HPDE6-E6E7 (cell line): Measurements from ENCODE around the gene TMEM150A.
A peak's percentile ranks its signal among the peaks of the same experiment; 100 is the strongest.
"Not testable (repeated sequence)": the region's sequence is repeated elsewhere in the genome, so short reads cannot be mapped to it uniquely, and the experiment has no call there.

Source experiments
- DNase-seq: peaks from one replicate; pipeline ENCODE4 v3.0.0; 2011; ENCODE audit warnings: missing footprints; ENCODE audit errors: extremely low spot score

TMEM150A gene

DNA sequence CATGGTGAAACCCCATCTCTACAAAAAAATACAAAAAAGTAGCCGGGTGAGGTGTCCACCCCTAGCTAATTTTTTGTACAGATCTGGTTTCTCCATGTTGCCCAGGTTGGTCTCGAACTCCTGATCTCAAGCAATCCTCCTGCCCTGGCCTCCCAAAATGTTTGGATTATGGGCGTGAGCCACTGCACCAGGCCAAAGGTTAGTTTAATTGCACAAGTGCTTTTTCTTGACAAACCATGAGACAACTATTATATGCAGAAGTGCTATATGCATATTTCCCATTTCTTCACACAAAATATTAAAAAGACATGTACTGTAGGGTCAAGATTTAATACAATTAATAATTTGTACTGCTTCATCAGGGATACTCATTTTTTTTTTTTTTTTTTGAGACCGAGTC is 36.2 kb downstream of the TMEM150A start:
- no peak for DNase-seq

DNA sequence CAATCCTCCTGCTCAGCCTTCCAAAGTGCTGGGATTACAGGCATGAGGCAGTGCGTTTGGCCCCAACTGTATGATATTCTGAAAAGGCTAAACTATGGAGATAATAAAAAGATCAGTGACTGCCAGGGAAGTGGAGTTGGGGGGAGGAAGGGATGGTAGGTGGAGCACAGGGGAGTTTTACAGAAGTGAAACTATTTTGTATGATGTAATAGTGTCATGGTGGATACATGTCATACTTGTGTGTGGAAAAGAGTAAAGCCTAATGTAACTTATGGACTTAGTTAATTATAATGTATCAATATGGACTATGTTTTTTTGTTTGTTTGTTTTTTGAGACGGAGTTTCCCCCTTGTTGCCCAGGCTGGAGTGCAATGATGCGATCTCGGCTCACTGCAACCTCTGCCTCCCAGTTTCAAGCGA is 38.3 kb downstream of the TMEM150A start:
- DNase-seq: no peak

DNA sequence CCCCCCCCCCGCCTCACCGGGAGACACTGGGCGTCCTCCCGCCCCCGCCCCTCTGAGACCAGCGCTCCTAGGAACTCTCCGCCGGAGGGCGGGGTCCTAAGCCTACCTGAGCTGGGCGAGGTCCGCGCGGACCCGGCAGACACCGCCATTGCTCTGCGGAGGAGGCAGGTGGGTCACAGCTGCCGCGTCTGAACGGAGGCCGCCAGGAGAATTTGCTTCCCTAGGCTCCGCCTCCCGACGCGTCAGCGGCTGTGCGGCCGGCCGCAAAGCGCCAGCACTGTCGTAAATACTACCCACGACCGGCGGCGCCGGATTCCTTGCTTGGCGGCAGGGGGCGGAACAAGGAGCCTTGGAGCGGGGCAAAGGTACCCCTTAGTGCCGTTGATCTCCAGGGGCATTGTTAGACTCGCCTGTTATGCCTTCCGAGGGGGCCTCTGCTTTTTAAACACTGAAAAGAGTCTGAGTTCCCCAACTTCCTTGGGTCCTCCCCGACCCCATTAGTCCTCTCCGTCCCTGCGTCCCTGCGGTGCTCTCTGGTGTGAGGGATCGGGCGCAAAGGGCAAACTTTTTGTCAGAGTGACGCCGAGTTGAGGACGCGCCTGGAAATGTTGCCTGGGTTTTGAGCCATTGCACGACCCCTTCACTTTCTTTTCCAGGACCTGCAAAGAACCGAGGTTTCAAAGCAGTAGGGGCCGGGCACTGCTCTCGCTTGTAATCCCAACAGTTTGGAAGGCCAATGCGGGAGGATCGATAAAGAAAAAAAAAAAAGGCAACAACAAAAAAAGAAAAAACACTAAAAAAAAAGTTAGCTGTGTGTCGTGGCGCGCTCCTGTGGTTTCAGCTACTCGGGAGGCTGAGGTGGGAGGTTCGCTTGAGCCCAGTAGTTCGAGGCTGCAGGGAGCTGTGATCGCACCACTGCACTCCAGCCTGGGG is 41.0 kb downstream of the TMEM150A start, which contains the start of gene GGCX:
GGCX (minus strand) TSS at position 214 of the 933 bp plus-strand sequence; CDS start at position 149, 65 bp downstream.
- DNase-seq: peak; percentile 89

GRCh38 chr2:85560812-85561279 is 41.7 kb downstream of the TMEM150A start:
- DNase-seq: no peak

DNA sequence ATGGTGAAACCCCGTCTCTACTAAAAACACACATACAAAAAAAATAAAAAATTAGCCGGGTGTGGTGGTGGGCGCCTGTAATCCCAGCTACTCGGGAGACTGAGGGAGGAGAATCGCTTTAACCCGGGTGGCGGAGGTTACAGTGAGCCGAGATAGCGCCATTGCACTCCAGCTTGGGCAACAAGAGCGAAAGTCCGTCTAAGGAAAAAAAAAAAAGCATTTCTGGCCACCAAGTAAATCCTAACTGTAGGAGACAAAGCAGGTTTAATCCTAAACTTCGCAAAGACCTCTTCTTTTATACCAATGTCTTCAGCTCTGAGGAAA is 42.1 kb downstream of the TMEM150A start:
- DNase-seq: not testable (repeated sequence)

- no peak for DNase-seq
Measured at GRCh38 chr2:85558160-85558559, 44.3 kb downstream of the TMEM150A start.

DNA sequence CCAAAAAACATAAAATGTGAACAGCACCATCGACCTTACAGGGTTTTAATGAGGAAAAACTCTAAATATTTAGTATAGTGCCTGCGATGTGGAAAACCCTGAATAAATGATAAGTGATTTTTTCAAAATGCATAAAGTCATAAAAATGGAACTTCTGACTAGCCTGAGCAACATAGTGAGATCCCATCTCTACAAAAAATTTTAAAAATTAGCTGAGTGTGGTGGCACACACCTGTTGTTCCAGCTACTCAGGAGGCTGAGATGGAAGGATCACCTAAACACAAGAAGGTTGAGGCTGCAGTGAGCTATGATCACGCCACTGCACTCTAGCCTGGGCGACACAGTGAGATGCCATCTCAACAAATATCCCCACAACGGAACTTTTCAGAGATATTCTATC is 45.4 kb downstream of the TMEM150A start:
- no peak for DNase-seq

DNA sequence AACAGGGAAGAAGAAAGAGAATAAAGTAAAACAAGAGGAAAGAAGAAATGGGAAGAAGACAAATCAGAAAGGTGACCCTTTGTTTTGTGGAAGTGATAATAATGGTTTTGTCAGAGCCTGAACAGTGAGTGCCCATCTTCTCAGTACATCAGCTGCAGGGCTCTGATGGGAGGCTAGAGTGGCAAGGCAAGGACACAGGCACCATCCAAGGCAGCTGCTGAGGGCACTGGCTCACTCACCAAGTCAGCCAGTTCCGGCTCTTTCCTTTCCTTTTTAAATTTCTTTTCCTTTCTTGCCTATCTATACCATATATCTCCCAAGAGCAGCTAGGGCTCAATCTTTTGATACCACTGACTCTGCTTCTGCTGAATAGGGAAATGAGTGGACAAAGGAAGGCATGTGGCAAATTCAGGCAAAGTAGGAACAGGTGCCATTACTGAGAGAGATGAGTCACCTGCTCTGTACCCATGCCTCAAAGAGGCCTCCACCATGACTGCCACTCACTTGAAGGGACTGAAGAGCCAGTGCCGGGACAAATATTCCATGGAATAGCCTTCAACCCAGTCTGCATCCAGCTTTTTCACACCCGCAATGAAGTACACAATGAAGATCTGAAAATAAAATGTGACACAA is 47.4 kb downstream of the TMEM150A start:
- DNase-seq: no peak

DNA sequence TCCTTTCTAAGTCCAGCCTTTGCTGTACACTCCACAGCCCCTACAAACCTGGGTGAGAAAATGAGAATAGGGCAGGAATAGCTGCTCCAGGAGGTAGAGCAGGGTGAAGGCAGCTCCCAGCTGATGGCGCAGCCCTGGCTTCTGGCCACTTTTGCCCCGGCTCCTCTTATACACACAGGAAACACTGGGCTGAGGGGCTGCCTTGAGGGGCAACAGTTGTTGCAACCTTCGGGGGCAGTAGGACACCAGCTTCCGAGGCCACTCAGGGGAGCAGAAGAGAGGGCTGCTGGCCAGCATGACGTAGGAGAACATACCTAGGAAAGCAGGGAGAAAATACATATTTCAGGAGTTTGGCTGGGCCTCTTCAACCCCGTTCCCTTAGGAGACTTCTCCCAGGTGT is 49.3 kb downstream of the TMEM150A start:
- no peak for DNase-seq

DNA sequence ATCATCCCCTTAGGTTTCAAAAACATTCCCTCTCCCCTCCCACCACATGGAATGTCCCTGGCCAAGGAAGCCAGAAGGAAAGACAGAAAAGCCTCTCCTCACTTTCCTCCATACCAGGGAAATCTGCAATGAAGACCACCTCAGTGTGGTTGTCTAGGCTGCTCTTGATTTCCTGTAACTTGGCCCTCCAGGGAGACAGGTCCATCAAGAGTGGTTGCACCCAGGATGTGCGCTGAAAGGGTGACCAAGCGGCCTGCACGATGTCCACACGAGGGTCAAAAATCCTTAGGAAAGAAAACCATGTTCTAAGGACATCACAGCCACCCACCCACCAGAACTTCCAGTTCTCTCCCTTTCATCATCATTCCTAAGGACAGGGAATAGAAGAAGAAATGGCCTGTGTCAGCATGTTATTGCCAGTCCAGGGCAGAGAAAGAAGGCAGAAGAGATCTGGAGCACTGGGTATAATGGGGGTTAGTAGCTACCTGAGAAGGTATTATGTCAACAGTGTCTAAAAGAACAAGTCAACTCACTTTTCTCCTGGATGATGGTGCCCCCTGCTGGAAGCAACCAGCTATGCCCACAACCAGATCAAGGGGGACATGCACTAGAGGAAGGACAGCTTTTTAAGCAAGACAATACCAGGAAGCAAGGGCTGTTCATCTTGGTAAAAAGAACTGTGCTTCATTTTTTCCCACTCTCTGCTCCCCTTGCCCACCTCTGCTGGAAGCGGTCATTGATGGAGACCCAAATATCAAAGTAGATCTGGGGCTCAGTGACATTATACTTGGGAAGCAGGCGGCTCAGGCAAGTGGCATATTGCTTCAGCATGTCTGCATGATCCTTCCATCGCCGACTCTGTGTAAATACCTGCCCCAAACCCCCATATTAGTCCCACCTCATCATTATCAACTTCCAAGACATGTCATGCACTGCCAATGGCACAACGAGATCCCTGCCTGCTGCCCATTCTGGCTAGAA is 50.5 kb downstream of the TMEM150A start:
- DNase-seq: no peak

GRCh38 chr2:85550486-85550885 is 52.0 kb downstream of the TMEM150A start:
- no peak for DNase-seq

DNA sequence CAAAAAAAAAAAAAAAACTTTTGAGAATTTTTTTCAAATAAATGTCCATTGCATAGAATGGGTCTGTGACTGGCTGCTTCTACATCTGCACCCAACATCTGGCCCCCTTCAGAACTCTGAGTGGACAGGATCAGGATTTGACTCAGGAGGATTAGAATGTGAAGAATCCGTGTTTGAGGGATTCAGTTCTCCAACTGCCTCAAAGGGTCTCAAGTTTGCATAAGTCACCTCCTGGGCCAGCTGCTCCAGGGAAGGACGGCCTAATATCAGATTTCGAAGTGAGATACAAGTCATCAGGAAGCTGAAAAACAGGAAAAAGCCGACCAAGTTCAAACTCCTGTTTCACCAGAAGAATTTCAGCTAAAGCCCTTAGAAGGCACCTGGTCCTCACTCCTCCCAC is 52.7 kb downstream of the TMEM150A start:
- DNase-seq: no peak

- DNase-seq: no peak
Measured at GRCh38 chr2:85549095-85549494, 53.4 kb downstream of the TMEM150A start.

GRCh38 chr2:85548608-85548900 is 53.9 kb downstream of the TMEM150A start:
- no peak for DNase-seq
